Measurements from ENCODE around the gene IL15RA. TPM values are rescaled to one million over a fixed set of nuclear protein-coding genes. Genes with fewer than 3 reads are reported as not detected.
"Not testable (repeated sequence)": the region's sequence is repeated elsewhere in the genome, so short reads cannot be mapped to it uniquely, and the experiment has no call there.

Gene IL15RA
- total RNA-seq, 2 donors from 2014 or later: 10.9 to 15.7 TPM

DNA sequence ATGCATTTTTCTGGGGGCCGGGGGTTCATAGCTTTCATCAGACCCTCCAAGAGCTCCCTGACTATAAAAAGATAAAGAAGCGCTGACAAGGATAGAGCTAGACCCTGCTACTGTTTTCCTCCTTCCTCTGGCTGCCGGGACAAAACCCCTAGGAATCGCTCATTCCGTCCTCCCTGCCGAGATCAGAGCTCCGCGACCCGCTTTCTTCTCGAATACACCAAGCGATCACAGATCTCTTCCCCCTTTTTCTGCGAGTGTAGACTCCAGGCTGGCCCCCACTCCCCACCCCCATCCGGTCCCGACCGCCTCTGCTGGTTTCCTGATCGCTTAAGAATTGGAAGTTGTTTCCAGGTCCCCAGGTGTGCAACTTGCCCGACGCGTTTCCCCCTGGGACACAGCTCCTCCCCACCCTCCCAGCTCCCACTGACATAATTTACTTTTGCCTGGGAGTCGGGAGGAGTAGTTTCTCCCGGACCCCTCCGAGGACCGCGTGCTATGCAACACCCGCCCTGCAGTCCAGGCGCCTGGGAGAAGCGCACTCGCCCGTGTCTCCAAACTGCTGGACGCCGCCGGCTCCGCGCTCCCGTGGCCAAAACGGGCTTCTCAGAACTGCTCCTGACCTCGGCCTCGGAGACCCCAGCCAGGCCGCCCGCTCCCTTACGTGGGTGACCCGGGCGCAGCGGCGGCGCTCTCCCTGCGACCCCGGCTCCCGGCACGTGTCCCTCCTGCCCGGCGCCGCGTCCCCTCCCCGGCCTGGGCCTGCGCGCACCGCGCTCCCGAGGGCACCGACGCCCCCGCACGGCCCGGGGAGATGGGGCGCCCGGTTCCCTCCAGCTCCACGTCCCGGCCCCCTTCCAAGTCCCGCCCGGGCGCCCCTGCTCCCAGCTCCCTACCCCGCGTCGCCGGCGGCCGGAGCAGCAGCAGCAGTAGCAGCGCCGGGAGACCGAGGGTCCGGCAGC, 552 bp downstream of the IL15RA start:
- intact Hi-C loops (cut with DNase I): no loop called here
- peak; percentile 56 to 67 for ATAC-seq
- DNase-seq: peak; percentile 66

DNA sequence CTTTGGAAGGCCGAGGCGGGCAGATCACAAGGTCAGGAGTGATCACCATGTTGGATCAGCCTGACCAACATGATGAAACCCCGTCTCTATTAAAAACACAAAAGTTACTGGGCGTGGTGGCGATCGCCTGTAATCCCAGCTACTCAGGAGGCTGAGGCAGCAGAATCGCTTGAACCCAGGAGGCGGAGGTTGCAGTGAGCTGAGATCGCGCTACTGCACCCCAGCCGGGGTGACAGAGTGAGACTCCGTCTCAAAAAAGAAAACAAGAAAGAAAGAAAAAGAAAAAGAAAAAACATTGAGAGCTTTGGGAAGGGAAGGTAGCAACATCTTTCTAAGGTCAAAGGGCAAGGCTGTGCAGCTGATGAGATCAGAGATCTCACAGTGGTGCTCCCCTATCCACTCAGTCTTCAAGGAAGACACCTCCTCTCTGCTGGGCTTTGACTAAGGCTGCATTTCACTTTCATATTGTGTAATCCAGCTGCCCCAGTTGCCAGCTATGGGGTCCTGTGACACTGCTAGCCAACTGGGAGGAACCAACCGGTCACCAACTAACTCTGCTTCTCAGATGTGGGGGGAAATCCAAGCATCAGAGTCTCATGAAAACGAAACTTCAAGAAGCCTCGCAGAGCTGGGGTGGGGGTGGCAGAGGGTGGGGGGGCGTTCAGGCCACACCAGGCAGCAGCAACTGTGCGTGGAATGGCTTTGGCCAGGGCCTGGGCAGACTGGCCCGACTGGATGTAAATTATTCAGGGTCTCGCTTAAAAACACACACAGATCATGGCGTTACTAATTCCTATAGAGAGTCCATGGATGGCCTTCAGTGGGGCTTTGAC, 1.5 kb downstream of the IL15RA start:
- intact Hi-C loops (cut with DNase I): no loop called here
- ATAC-seq: peak; percentile 31 to 32
- DNase-seq: peak; percentile 44

DNA sequence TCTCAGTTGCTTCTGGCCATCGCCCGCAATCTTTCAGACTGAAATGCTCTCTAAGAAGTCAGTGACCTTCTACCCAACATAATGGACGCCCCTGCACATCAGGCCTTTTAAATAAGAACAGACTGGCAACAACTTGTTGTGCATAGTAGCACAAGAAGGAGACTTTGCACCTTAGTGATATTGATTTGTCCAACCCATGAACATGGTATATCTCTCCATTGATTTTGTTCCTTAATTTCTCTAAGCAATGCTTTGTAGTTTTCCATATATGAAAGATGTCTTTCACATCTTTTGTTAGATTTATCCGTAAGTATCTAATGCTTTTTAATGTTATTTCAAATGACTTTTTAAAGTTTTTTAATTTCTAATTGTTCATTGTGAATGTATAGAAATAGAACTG, 4.3 kb downstream of the IL15RA start:
- ATAC-seq: no peak
- DNase-seq: no peak
- intact Hi-C loops (cut with DNase I): no loop called here

DNA sequence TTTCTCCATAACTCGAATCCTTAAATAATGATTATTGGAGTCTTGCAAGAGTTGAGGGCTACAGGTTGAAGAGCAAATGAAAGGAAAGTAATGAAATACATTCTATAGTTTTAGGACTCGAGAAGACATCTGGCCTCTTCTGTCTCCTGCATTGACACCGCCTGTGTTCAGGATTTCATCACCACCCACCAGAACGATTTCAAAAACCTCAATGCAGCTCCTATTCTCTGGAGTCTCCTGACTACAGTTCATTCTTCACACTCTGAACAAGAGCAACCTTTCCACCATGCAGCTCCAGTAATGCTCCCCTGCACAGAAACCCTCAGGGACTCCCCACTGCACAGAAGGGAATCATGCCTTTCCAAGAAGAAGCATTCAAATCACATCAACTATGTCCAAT, 5.5 kb downstream of the IL15RA start:
- DNase-seq: no peak

DNA sequence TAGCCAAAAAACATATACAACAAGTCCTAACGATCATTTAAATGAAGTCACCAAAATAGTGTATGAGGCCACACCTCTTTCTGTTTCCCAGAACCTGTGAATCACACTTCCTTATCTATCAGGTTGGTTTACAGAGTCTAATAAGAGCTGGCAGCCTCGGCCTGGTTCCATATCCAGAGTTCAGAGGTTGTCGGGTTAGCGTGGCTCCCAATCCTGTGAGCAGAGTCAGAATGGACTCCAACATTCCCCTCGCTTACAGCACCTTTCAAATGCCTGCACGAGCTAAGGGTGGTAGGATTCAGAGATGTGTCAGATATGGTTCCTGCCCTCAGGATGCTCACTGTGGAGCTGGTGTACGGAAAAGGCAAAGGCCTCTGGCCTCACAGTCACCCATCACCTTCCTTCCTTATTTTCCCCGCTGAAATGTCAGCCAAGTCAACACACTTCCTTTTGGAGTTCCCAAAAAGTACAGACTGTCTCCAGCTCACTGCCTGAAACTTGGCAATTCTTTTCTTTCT, 6.0 kb downstream of the IL15RA start:
- ATAC-seq: peak; percentile 28 to 81
- DNase-seq: peak; percentile 72
- intact Hi-C loops (cut with DNase I): no loop called here

More for the DNA sequence above, 5.5 kb downstream of the IL15RA start:
- peak in 1 of 2 donors; percentile 6 for ATAC-seq
- intact Hi-C loops (cut with DNase I): no loop called here

DNA sequence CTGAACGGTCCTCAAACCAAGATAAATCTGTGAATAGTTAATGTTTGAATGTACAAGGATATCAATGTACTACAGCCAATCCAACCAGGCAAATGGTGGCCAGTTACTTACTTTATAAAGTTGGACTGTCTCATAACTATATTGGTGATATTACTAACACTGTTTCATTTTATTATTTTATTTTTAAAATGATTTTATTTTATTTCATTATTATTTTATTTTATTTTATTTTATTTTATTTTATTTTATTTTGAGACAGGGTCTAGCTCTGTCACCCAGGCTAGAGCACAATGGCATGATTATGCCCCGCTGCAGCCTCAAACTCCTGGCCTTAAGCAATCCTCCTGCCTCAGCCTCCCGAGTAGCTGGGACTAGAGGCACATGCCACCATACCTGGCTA, 6.8 kb downstream of the IL15RA start:
- ATAC-seq (no peak), DNase-seq (no peak)
- intact Hi-C loops (cut with DNase I): no loop called here

DNA sequence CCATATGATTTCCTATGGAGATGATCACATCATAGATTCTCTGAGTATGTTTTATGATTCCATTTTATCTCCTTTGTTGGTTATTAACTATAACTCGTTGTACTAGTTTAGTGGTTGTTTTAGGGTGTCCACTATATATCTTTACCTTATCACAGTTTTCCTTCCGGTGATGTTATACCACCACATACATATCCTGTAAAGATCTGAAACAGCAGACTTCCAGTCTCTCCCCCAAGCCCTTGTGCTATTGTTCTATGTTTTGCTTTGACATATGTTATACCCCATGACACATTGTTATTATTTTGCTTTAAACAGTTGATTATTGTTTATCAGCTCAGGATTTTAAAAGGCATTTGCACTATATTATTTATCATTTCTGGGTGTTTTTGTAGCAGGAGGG, 7.3 kb downstream of the IL15RA start:
- ATAC-seq (no peak), DNase-seq (no peak)
- intact Hi-C loops (cut with DNase I): no loop called here

DNA sequence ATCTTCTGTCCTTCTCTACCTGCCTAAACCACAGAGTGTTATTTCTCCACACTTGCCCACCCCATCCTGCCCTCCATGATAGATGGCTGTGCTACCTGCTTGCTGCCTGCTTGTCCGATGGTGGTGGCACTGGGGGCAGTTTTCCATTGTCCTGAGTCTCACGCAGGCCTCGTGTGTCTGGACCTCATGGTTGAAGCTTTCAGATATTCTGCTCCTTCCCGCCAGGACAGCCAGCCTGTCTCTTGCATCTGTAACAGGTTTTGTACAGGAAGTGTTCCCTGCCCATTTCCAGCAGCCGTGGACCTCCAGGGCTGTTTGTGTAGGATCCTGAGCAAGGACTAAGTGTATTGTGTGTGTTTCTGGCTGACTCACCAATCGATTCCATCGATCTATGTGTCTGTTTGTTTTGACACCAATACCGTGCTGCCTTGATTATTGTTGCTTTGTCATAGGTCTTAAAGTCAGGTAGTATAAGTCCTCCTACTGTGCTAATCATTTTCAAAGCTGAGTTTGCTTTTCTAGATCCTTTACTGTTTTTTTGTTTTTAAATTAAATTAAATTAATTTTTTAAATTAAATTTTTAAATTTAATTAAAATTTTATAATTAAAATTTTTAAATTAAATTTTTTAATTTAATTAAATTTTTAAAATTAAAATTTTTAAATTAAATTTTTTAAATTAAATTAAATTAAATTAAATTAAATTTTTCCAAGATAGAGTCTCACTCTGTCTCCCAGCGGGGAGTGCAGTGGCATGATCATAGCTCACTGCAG, 8.5 kb downstream of the IL15RA start:
- ATAC-seq (no peak), DNase-seq (no peak)
- intact Hi-C loops (cut with DNase I): no loop called here

DNA sequence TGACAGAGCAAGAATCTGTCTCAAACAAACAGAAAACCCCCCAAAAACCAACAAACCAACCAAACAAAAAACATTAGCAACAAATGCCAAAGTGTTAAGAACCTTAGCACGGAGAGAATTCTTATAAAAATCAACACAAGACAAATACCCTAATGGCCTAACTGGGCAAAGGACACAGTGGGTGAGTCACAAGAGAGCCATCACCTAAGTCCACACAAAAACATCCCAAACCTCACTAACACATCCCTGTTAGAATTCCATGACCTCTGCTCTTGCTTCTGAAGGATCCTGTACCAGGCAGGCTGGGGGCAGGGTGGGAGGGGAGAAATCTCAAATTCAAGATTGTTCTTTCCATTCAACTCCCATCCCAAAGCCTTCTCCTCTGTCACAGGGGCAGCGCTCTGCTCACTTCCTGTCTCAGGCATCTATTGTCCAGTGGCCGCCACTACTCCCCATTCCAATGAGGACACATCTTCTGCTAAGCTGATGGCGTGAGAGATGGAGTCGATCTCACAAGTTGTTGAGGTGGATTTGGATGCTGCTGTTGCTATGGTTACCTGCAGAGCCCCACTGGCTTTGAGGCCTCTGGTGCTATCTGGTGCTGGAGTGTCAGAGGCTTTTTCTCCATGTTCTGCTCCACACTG, 9.2 kb downstream of the IL15RA start:
- no peak for ATAC-seq
- intact Hi-C loops (cut with DNase I): no loop called here
- no peak for DNase-seq

DNA sequence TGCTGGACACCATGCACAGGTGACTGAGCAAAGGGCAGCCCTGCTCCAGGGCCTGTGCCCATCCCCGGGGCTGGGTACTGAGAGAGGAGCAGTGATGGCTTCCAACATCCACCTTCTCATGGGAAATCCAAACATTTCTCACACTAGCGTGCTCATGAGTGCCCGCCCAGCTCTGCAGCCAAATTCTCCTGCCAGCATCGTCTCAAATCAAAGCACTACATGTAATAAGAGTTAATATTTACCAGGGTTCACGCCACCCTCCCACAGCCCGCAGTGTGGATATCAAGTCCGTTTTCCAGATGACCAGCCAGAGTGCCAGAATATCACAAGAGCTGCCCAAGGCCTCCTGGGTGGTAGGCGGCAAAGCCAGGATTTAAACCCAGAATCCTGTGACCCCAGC, 12.1 kb downstream of the IL15RA start:
- DNase-seq (no peak), ATAC-seq (no peak)
- intact Hi-C loops (cut with DNase I): no loop called here

DNA sequence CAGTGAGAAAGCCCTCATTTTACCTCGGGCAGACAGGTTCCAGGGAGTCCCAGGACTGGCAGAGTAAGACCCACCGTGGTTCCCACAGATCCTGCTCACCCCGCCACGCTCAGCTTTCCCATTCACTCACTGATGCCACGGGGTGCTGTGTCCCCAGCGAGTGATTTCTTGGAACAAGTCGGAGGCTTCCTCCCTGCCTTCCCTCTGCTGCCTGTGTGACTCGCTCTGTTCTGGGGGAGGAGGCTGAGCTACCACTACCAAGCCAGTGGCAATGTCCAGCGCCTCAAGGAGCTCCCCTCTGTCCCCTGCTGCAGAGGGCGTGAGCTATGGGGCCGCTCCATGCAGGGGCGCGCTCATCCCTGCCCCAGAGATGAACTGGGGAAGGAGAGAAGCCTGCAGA, 12.6 kb downstream of the IL15RA start:
- DNase-seq: no peak
- no peak for ATAC-seq
- intact Hi-C loops (cut with DNase I): no loop called here

DNA sequence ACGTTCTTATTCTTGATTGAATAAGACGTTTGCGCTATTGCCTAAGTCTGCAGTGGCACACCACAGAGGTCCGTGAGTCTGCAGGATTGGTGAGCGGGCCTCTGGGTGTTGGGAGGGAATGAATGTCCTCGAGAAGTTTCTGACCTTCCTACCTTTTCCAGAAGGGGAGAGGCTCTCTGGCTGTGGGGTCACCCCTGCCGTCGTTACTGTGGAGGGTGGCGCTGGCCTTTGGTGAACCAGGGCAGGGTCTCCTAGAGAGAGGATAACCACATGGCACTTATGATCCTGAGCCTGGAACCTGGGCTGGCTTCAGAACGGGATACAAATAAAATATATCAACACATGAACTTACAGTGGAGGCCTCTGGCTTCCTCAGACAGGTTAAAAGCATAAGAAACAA, 13.8 kb downstream of the IL15RA start:
- intact Hi-C loops (cut with DNase I): no loop called here
- ATAC-seq (no peak), DNase-seq (no peak)

DNA sequence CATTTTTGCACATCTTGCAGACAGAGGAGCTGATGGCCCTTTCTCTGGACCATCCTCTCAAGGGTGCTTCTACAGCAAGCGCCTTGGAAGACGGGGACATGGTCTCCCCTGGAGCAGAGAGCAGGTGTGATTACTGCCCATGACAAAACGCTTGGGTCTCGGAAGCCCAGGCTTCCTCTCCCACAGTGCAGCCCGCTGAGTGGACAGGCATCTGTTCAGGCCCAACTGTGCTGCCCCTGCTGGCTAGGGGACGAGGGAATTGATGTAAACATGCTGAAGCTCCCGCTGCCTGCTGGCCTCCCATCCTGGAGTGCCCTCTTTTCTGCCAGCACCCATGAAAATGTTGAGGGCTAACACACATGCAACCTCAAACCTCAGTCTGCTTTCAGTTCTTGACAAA, 14.3 kb downstream of the IL15RA start:
- intact Hi-C loops (cut with DNase I): no loop called here
- ATAC-seq (no peak), DNase-seq (no peak)

DNA sequence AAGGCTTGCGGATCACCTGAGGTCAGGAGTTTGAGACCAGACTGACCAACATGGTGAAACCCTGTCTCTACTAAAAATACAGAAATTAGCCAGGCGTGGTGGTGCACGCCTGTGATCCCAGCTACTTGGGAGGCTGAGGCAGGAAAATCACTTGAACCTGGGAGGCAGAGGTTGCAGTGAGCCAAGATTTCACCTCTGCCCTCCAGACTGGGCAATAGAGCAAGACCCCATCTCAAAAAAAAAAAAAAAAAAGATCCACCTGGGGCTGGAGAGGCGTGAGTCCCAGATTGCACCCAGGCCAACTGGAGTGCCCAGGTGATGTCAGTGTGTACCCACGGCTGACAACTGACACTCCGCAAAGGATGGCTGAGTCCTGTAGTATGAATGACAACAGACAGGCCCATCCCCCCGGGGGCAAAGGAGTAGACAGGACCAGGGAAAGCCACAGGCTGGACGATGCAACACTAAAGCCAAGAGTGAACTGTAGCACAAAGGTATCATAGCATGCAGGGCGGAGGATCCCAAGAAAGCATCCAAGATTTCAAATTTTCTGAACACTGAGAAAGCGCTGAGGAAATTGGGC, 14.9 kb downstream of the IL15RA start:
- ATAC-seq; DNase-seq; intact Hi-C loops (cut with DNase I): not testable (repeated sequence)

DNA sequence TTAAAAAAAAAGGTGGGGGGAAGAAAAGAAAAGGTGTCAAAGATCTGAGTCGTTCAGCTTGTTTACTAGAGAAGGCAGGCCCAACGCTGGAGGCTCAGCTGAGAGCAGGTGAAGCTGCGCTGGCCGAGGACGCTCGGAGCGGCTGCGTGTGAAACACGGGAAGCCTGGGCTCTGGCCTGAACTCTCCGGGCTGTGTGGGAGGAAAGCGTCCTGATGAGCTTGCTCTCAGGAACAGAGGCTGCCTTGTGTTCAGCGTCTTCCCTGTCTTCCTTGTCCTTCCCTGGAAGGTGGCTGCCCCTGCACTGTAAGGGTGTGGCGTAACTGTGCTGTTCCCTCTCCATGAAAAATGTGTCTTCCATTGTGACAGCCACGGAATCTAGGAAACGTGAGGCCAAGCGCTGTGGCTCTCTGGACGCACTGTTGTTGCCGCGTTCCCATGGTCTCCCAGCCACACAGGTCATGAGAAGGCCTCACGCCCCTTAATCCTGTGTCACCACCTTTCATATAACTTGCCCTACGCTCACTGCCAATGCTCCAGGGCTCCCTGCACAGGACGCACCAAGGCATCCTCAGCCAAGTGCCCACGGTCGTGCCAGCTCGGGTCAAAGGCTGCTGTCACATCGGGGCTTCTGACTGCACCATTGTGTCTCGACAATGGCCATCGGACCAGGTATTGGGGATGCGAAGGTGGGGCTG, 15.8 kb downstream of the IL15RA start:
- intact Hi-C loops (cut with DNase I): no loop called here
- ATAC-seq (no peak), DNase-seq (no peak)

DNA sequence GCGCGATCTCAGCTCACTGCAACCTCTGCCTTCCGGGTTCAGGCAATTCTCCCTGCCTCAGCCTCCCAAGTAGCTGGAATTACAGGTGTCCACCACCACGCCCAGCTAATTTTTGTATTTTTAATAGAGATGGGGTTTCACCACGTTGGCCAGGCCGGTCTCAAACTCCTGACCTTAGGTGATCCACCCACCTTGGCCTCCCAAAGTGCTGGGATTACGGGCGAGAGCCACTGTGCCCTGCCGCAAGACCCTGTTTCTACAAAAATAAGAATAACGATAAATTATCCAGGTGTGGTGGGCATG, 16.4 kb downstream of the IL15RA start:
- intact Hi-C loops (cut with DNase I); ATAC-seq; DNase-seq: not testable (repeated sequence)

DNA sequence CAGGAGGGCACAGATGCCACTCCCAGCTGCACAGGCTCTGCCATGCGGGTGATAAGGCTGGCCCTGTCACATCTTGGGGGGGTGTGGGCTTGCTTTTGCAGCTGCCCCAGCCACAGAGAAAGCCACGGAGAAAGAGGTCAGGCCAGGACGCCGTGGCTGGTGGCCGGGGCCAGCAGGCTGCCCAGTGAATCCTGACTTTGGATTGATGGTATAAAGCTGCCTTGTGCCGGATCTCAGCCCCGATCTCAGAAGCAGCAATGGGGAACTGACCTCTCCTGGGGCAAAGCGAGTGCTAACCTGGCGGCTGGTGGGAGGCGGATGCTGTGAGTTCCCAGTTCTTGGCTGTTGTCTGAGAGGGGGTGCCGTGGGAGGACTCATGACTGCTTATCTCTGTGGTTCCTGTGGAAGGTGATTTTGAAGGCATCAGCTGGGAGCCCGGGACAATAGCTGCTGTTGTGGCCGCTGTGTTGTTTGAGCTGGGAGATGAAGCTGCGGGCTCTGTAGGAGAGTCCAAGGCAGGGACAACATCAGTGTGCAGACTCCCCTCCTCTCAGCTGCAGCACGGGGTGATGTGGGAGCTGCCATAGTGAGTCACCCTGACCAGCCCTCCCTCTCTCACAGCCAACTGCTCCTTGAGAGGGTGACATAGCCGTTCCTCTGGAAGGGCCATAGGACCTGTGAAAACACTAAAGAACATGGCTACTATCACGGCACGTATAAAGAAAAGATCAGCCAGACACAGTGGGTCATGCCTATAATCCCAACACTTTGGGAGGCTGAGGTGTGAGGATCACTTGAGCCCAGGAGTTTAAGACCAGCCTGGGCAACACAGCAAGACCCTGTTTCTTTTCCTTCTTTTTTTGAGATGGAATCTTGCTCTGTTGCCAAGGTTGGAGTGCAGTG, 17.0 kb downstream of the IL15RA start:
- DNase-seq (no peak), ATAC-seq (peak in 1 of 2 donors; percentile 39)
- intact Hi-C loops (cut with DNase I): no loop called here
